ENCODE results near the gene ZC3H14.
"Not testable (repeated sequence)": the region's sequence is repeated elsewhere in the genome, so short reads cannot be mapped to it uniquely, and the experiment has no call there.

The ZC3H14 gene

GRCh38 chr14:88562831-88563686, at the start of gene ZC3H14:
Gene ZC3H14, plus strand, starts transcription at chr14:88563037. Its CDS starts 97 bp downstream, at chr14:88563134.
- DNase-seq: peak; percentile 95

- DNase-seq: no peak
These were observed 47.2 kb upstream of the ZC3H14 start for GRCh38 chr14:88515499-88516221.

- DNase-seq: no peak
These were observed 45.9 kb upstream of the ZC3H14 start for GRCh38 chr14:88516861-88517357.

GRCh38 chr14:88518592-88519512, 44.0 kb upstream of the ZC3H14 start:
- DNase-seq: no peak

GRCh38 chr14:88519907-88520306, 42.9 kb upstream of the ZC3H14 start:
- DNase-seq: no peak

GRCh38 chr14:88521818-88522217, 41.0 kb upstream of the ZC3H14 start:
- no peak for DNase-seq

- DNase-seq: no peak
These were observed 40.4 kb upstream of the ZC3H14 start for GRCh38 chr14:88522393-88522792.

- DNase-seq: not testable (repeated sequence)
These were observed 32.9 kb upstream of the ZC3H14 start for GRCh38 chr14:88529889-88530288.

GRCh38 chr14:88533064-88533602, 29.7 kb upstream of the ZC3H14 start:
- no peak for DNase-seq

GRCh38 chr14:88535149-88535548, 27.7 kb upstream of the ZC3H14 start:
- peak; percentile 27 for DNase-seq

GRCh38 chr14:88535813-88536212, 27.0 kb upstream of the ZC3H14 start:
- no peak for DNase-seq

- no peak for DNase-seq
These were observed 21.5 kb upstream of the ZC3H14 start for GRCh38 chr14:88541324-88541723.

GRCh38 chr14:88542857-88543795, 19.7 kb upstream of the ZC3H14 start:
- no peak for DNase-seq

- no peak for DNase-seq
These were observed 17.6 kb upstream of the ZC3H14 start for GRCh38 chr14:88545256-88545655.

- DNase-seq: no peak
These were observed 16.0 kb upstream of the ZC3H14 start for GRCh38 chr14:88546621-88547385.

GRCh38 chr14:88547386-88547780, 15.5 kb upstream of the ZC3H14 start:
- DNase-seq: no peak

GRCh38 chr14:88550078-88550477, 12.8 kb upstream of the ZC3H14 start:
- no peak for DNase-seq

- DNase-seq: peak; percentile 84
These were observed 11.6 kb upstream of the ZC3H14 start for GRCh38 chr14:88551094-88551870.

GRCh38 chr14:88551980-88552431, 10.8 kb upstream of the ZC3H14 start:
- DNase-seq: no peak

- no peak for DNase-seq
These were observed 10.0 kb upstream of the ZC3H14 start for GRCh38 chr14:88552876-88553275.
